ENCODE data around the gene CDCA3.

- TF ChIP-seq CTCF (conservative IDR thresholded peaks at IDR 0.05 in 1 of 2, IDR thresholded peaks at IDR 0.05 in 1 of 2; ENCODE audit: extremely low read depth in 1 of 2, insufficient read depth in 1 of 2, low read depth in 1 of 2, low read length in 2 of 2) (no peak), EZH2 (IDR thresholded peaks at IDR 0.05; ENCODE audit: borderline replicate concordance, low read length) (no peak)
Observed at GRCh38 chr12:6833189-6833890, 17.7 kb downstream of the CDCA3 start.

Data from mammary epithelial cell (primary cell).